Activated T-cell treated with anti-CD3 and anti-CD28 coated beads, Interleukin-2, amount 50 U/mL, for 24 hours (primary cell): Measurements from ENCODE around the gene NPLOC4.
"Not testable (repeated sequence)": the region's sequence is repeated elsewhere in the genome, so short reads cannot be mapped to it uniquely, and the experiment has no call there.

Experiments
- DNase-seq: peaks from one replicate; pipeline ENCODE4 v3.0.0-alpha.2; 2020
- H3K27ac Mint-ChIP-seq: 2 replicates; pipeline ENCODE4 v1.8.0; 2020; ENCODE audit warnings: mild to moderate bottlenecking, mixed read lengths
- H3K27me3 Mint-ChIP-seq: 2 replicates; pipeline ENCODE4 v1.8.0; 2020; ENCODE audit warnings: mixed read lengths
- H3K36me3 Mint-ChIP-seq: 2 replicates; pipeline ENCODE4 v1.8.0; 2020; ENCODE audit warnings: low read depth, mixed read lengths
- H3K4me1 Mint-ChIP-seq: 2 replicates; pipeline ENCODE4 v1.8.0; 2020; ENCODE audit warnings: low read depth, mixed read lengths
- H3K4me3 Mint-ChIP-seq: 2 replicates; pipeline ENCODE4 v1.8.0; 2020; ENCODE audit warnings: mild to moderate bottlenecking, moderate library complexity, mixed read lengths
- H3K9me3 Mint-ChIP-seq: 2 replicates; pipeline ENCODE4 v1.8.0; 2020; ENCODE audit warnings: mixed read lengths

Gene NPLOC4

GRCh38 chr17:81538651-81539570 lies 98.0 kb downstream of the NPLOC4 start:
- peaks cover 48% of the 10 kb centered on the region for H3K36me3 Mint-ChIP-seq
- no peak overlapping the region for H3K4me3 Mint-ChIP-seq
- peaks cover 26% of the 10 kb centered on the region for H3K27me3 Mint-ChIP-seq
- H3K4me1 Mint-ChIP-seq: peaks cover 2% of the 10 kb centered on the region
- no peak for DNase-seq
- no peak overlapping the region for H3K27ac Mint-ChIP-seq
- H3K9me3 Mint-ChIP-seq: no peaks in the 10 kb centered on the region

GRCh38 chr17:81537856-81538555 lies 98.9 kb downstream of the NPLOC4 start:
- Mint-ChIP-seq H3K36me3 (peaks cover 39% of the 10 kb centered on the region), H3K27me3 (peaks cover 26% of the 10 kb centered on the region), H3K4me3 (no peak overlapping the region), H3K9me3 (no peaks in the 10 kb centered on the region), H3K4me1 (peaks cover 2% of the 10 kb centered on the region), H3K27ac (no peak overlapping the region)
- no peak for DNase-seq

- Mint-ChIP-seq H3K27me3 (peaks cover 26% of the 10 kb centered on the region), H3K4me3 (no peak overlapping the region), H3K36me3 (peaks cover 33% of the 10 kb centered on the region), H3K4me1 (peaks cover 2% of the 10 kb centered on the region), H3K9me3 (no peaks in the 10 kb centered on the region), H3K27ac (no peak overlapping the region)
- peak; percentile 55 for DNase-seq
Observed at GRCh38 chr17:81537343-81537855, 99.5 kb downstream of the NPLOC4 start.

- H3K27ac Mint-ChIP-seq: no peak overlapping the region
- peaks cover 26% of the 10 kb centered on the region for H3K27me3 Mint-ChIP-seq
- H3K9me3 Mint-ChIP-seq: no peaks in the 10 kb centered on the region
- peaks cover 28% of the 10 kb centered on the region for H3K36me3 Mint-ChIP-seq
- no peak overlapping the region for H3K4me3 Mint-ChIP-seq
- no peak for DNase-seq
- peaks cover 2% of the 10 kb centered on the region for H3K4me1 Mint-ChIP-seq
Observed at GRCh38 chr17:81536299-81537290, 100.3 kb downstream of the NPLOC4 start.

- Mint-ChIP-seq H3K36me3 (peaks cover 20% of the 10 kb centered on the region), H3K27me3 (peaks cover 26% of the 10 kb centered on the region), H3K27ac (no peak overlapping the region), H3K9me3 (no peaks in the 10 kb centered on the region), H3K4me1 (peaks cover 2% of the 10 kb centered on the region), H3K4me3 (no peak overlapping the region)
- DNase-seq: no peak
Observed at GRCh38 chr17:81535480-81536298, 101.2 kb downstream of the NPLOC4 start.

GRCh38 chr17:81535007-81535328 lies 101.9 kb downstream of the NPLOC4 start:
- H3K4me3 Mint-ChIP-seq: no peak overlapping the region

GRCh38 chr17:81534157-81535006 lies 102.5 kb downstream of the NPLOC4 start:
- Mint-ChIP-seq H3K27ac (peak overlapping the region; percentile 26), H3K9me3 (no peaks in the 10 kb centered on the region), H3K36me3 (peaks cover 13% of the 10 kb centered on the region), H3K27me3 (peaks cover 26% of the 10 kb centered on the region), H3K4me1 (peaks cover 2% of the 10 kb centered on the region), H3K4me3 (no peak overlapping the region)
- no peak for DNase-seq

More at GRCh38 chr17:81535007-81535328, 101.9 kb downstream of the NPLOC4 start:
- H3K36me3 Mint-ChIP-seq: peaks cover 16% of the 10 kb centered on the region
- no peaks in the 10 kb centered on the region for H3K9me3 Mint-ChIP-seq
- peaks cover 26% of the 10 kb centered on the region for H3K27me3 Mint-ChIP-seq
- peaks cover 2% of the 10 kb centered on the region for H3K4me1 Mint-ChIP-seq
- no peak for DNase-seq
- no peak overlapping the region for H3K27ac Mint-ChIP-seq

GRCh38 chr17:81533339-81534141 lies 103.4 kb downstream of the NPLOC4 start:
- DNase-seq: no peak
- Mint-ChIP-seq H3K27ac (peak overlapping the region; percentile 26), H3K4me3 (no peak overlapping the region), H3K36me3 (peaks cover 9% of the 10 kb centered on the region), H3K4me1 (peaks cover 2% of the 10 kb centered on the region), H3K9me3 (no peaks in the 10 kb centered on the region), H3K27me3 (peaks cover 26% of the 10 kb centered on the region)

GRCh38 chr17:81532490-81533287 lies 104.2 kb downstream of the NPLOC4 start:
- no peaks in the 10 kb centered on the region for H3K9me3 Mint-ChIP-seq
- peak overlapping the region; percentile 26 for H3K27ac Mint-ChIP-seq
- H3K4me3 Mint-ChIP-seq: no peak overlapping the region
- peaks cover 21% of the 10 kb centered on the region for H3K27me3 Mint-ChIP-seq
- no peak for DNase-seq
- H3K36me3 Mint-ChIP-seq: peaks cover 2% of the 10 kb centered on the region
- H3K4me1 Mint-ChIP-seq: no peaks in the 10 kb centered on the region

- not testable (repeated sequence) for H3K4me1 Mint-ChIP-seq
Observed at GRCh38 chr17:81531998-81532404, 104.9 kb downstream of the NPLOC4 start.

GRCh38 chr17:81531013-81531412 lies 105.9 kb downstream of the NPLOC4 start:
- H3K27me3 Mint-ChIP-seq: peaks cover 12% of the 10 kb centered on the region
- not testable (repeated sequence) for H3K36me3 Mint-ChIP-seq, H3K4me1 Mint-ChIP-seq, DNase-seq, H3K4me3 Mint-ChIP-seq, H3K9me3 Mint-ChIP-seq, H3K27ac Mint-ChIP-seq

More at GRCh38 chr17:81531998-81532404, 104.9 kb downstream of the NPLOC4 start:
- H3K9me3 Mint-ChIP-seq, DNase-seq, H3K27ac Mint-ChIP-seq, H3K36me3 Mint-ChIP-seq, H3K4me3 Mint-ChIP-seq: not testable (repeated sequence)
- H3K27me3 Mint-ChIP-seq: peaks cover 18% of the 10 kb centered on the region
